HepG2 (cell line): ENCODE results near the gene CDC37. TPM values are rescaled to one million over a fixed set of nuclear protein-coding genes. Genes with fewer than 3 reads are reported as not detected.

Experiments used
- AHR ChIP-seq: IDR thresholded peaks from 2 replicates; pipeline ENCODE4 v1.6.1; 2018; ENCODE audit warnings: missing genetic modification reagents, missing compliant biosample characterization
- BCLAF1 ChIP-seq: fragments of 450-650 bp; IDR thresholded peaks from 2 replicates; pipeline ENCODE4 v1.6.1; 2017; ENCODE audit warnings: mild to moderate bottlenecking
- CAMTA2 ChIP-seq: sonication (generic); formaldehyde crosslinking; IDR thresholded peaks from 2 replicates; pipeline ENCODE4 v1.4.0; 2020; ENCODE audit warnings: mild to moderate bottlenecking, missing genetic modification reagents, borderline replicate concordance
- HNF4A ChIP-seq: sonication (generic); formaldehyde crosslinking; IDR thresholded peaks from 2 replicates; pipeline ENCODE4 v1.4.0; 2020; ENCODE audit warnings: missing genetic modification reagents
- IRF1 ChIP-seq: sonication (generic); formaldehyde crosslinking; IDR thresholded peaks from 2 replicates; pipeline ENCODE4 v1.4.0; 2020; ENCODE audit warnings: low read depth, mild to moderate bottlenecking, missing genetic modification reagents
- LBX2 ChIP-seq: sonication (generic); formaldehyde crosslinking; IDR thresholded peaks from 2 replicates; pipeline ENCODE4 v1.5.0; 2020; ENCODE audit warnings: missing genetic modification reagents, mild to moderate bottlenecking, borderline replicate concordance
- MED13 ChIP-seq: sonication (generic); formaldehyde crosslinking; IDR thresholded peaks from 2 replicates; pipeline ENCODE4 v1.5.0; 2020; ENCODE audit warnings: missing genetic modification reagents
- MLLT10 ChIP-seq: sonication (generic); formaldehyde crosslinking; IDR thresholded peaks from 2 replicates; pipeline ENCODE4 v1.4.0; 2020; ENCODE audit warnings: missing genetic modification reagents
- RORA ChIP-seq: sonication (generic); formaldehyde crosslinking; IDR thresholded peaks from 2 replicates; pipeline ENCODE4 v1.5.0; 2020; ENCODE audit warnings: mild to moderate bottlenecking, missing genetic modification reagents, moderate library complexity
- RXRB ChIP-seq: IDR thresholded peaks from 2 replicates; pipeline ENCODE4 v1.6.1; 2016; ENCODE audit warnings: borderline replicate concordance, missing genetic modification reagents, missing compliant biosample characterization
- SIX1 ChIP-seq: sonication (generic); formaldehyde crosslinking; IDR thresholded peaks from 2 replicates; pipeline ENCODE4 v1.4.0; 2020; ENCODE audit warnings: missing genetic modification reagents, borderline replicate concordance
- ZFP37 ChIP-seq: sonication (generic); formaldehyde crosslinking; IDR thresholded peaks from 2 replicates; pipeline ENCODE4 v1.4.0; 2020; ENCODE audit warnings: missing genetic modification reagents, borderline replicate concordance
- ZIK1 ChIP-seq: sonication (generic); formaldehyde crosslinking; IDR thresholded peaks from 2 replicates; pipeline ENCODE4 v1.5.0; 2020; ENCODE audit warnings: mild to moderate bottlenecking, low read depth, missing genetic modification reagents, borderline replicate concordance
- ZNF333 ChIP-seq: sonication (generic); formaldehyde crosslinking; IDR thresholded peaks from 2 replicates; pipeline ENCODE4 v1.4.0; 2020; ENCODE audit warnings: mild to moderate bottlenecking, missing genetic modification reagents, borderline replicate concordance
- ZNF614 ChIP-seq: IDR thresholded peaks from 2 replicates; pipeline ENCODE4 v1.6.1; 2018; ENCODE audit warnings: missing biosample characterization, missing genetic modification reagents, inconsistent platforms, borderline replicate concordance
- ZNF782 ChIP-seq: sonication (generic); formaldehyde crosslinking; IDR thresholded peaks from 2 replicates; pipeline ENCODE4 v1.4.0; 2020; ENCODE audit warnings: missing genetic modification reagents, mild to moderate bottlenecking, borderline replicate concordance
- polyA plus RNA-seq, 8 experiments: library from polyadenylated mRNA; depleted of rRNA in 3 of 8; stranded (reverse) in 7 of 8; unstranded in 1 of 8; fragments of >200 nt; fragmentation: Illumina TruSeq in 4 of 8; extraction: Trizol in 4 of 8; gene quantifications; 2 replicates each; pipeline versions ENCODE4 v1.2.1 to v1.2.3, GENCODE V29; 2011 to 2016; ENCODE audit warnings: low read depth in 4 of 8, missing spikeins in 1 of 8, mixed read lengths in 1 of 8; ENCODE audit not compliant: insufficient read depth in 1 of 8
- total RNA-seq, 5 experiments: library from RNA; depleted of rRNA; stranded (reverse); fragments of >200 nt; fragmentation: Illumina TruSeq; extraction: Trizol; gene quantifications; 2 replicates each; pipeline ENCODE4 v1.2.3, GENCODE V29; 2016; ENCODE audit warnings: low read depth in 1 of 5
- TF ChIP-seq, protein P1 (sequence below): sonication (generic); formaldehyde crosslinking; conservative IDR thresholded peaks from 2 replicates; pipeline ENCODE4 v1.4.0; 2020; ENCODE audit warnings: missing genetic modification reagents
- TF ChIP-seq, protein P2 (sequence below): sonication (generic); formaldehyde crosslinking; IDR thresholded peaks from 2 replicates; pipeline ENCODE4; 2020; ENCODE audit warnings: missing genetic modification reagents, mild to moderate bottlenecking, borderline replicate concordance

CDC37 gene
- total and polyA plus RNA-seq, 2 of the 13 experiments (the other 11 are each of a cell fraction or from before 2014, with no cell fraction given), result 158 to 177 TPM

DNA sequence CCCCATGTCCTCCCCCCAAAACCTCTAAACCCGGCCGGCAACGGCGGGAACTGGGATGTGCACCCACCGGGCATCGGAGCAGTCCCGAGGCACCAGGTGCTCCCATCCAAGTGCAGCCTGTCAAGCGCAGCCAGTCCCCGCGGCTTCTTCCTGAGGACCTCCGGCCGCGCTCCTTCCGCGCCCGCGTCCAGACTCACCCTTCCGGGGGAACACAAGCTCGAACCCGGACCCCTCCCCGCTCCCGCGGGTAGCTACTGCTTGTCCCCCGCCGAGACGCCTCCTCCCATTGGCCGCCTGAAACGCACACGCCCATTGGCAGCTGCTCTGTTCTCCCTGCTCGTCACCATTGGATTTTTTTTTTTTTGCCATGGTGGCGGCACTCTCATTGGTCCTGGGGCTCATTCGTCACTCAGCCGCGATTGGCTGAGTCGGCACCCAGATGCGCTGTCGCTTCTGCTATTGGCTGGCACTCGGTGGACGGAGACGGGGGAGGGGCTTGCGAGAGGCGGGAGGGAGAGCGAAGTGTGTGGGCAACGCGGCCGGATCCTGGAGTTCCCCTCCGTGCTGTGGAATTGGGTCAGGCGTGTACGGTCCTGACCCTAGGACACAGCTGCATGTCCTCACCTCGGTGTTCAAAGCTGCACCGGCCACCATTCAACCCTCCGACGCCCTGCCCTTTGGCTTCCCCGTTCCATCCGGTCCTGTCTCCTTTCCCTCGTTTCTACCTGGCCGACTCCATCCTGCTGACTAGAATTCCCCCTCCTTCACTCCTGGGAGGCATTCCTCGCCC lies 22.8 kb downstream of the CDC37 start, which contains the start of gene TYK2 (continued):
- TF ChIP-seq ZFP37 (no peak), MED13 (CRISPR knock-in tag) (no peak; the same call in 1 of the 2 replicates), RORA (CRISPR knock-in tag) (no peak), SIX1 (CRISPR knock-in tag) (no peak), ZNF614 (CRISPR knock-in tag) (no peak; the same call in 1 of the 2 replicates), MLLT10 (no peak), IRF1 (CRISPR knock-in tag) (no peak), ZNF333 (CRISPR knock-in tag) (no peak), AHR (CRISPR knock-in tag) (no peak), RXRB (CRISPR knock-in tag) (no peak), HNF4A (CRISPR knock-in tag) (0 out of 2 replicates have a peak, but pooled peaks have one; percentile 8), ZIK1 (CRISPR knock-in tag) (peak; percentile 16; the same call in 1 of the 2 replicates), LBX2 (CRISPR knock-in tag) (peak; percentile 48; the same call in 1 of the 2 replicates), BCLAF1 (no peak), CAMTA2 (CRISPR knock-in tag) (no peak), ZNF782 (CRISPR knock-in tag) (no peak)
- TF ChIP-seq, protein P1, sequence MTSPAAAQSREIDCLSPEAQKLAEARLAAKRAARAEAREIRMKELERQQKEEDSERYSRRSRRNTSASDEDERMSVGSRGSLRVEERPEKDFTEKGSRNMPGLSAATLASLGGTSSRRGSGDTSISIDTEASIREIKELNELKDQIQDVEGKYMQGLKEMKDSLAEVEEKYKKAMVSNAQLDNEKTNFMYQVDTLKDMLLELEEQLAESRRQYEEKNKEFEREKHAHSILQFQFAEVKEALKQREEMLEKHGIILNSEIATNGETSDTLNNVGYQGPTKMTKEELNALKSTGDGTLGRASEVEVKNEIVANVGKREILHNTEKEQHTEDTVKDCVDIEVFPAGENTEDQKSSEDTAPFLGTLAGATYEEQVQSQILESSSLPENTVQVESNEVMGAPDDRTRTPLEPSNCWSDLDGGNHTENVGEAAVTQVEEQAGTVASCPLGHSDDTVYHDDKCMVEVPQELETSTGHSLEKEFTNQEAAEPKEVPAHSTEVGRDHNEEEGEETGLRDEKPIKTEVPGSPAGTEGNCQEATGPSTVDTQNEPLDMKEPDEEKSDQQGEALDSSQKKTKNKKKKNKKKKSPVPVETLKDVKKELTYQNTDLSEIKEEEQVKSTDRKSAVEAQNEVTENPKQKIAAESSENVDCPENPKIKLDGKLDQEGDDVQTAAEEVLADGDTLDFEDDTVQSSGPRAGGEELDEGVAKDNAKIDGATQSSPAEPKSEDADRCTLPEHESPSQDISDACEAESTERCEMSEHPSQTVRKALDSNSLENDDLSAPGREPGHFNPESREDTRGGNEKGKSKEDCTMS (CRISPR knock-in tag), result no peak
- TF ChIP-seq, protein P2, sequence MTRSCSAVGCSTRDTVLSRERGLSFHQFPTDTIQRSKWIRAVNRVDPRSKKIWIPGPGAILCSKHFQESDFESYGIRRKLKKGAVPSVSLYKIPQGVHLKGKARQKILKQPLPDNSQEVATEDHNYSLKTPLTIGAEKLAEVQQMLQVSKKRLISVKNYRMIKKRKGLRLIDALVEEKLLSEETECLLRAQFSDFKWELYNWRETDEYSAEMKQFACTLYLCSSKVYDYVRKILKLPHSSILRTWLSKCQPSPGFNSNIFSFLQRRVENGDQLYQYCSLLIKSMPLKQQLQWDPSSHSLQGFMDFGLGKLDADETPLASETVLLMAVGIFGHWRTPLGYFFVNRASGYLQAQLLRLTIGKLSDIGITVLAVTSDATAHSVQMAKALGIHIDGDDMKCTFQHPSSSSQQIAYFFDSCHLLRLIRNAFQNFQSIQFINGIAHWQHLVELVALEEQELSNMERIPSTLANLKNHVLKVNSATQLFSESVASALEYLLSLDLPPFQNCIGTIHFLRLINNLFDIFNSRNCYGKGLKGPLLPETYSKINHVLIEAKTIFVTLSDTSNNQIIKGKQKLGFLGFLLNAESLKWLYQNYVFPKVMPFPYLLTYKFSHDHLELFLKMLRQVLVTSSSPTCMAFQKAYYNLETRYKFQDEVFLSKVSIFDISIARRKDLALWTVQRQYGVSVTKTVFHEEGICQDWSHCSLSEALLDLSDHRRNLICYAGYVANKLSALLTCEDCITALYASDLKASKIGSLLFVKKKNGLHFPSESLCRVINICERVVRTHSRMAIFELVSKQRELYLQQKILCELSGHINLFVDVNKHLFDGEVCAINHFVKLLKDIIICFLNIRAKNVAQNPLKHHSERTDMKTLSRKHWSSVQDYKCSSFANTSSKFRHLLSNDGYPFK, result peak; percentile 56; the same call in 1 of the 2 replicates
